CD8-positive, alpha-beta memory T cell (primary cell): ENCODE data around the gene ZNF365. TPM values are rescaled to one million over a fixed set of nuclear protein-coding genes. Genes with fewer than 3 reads are reported as not detected.

Source experiments
- CTCF ChIA-PET: fragments of 350-600 bp; sonication (Branson Sonifier 250); formaldehyde crosslinking; loops from one replicate; lab custom pipeline; 2021; ENCODE audit warnings: antibody characterized with exemption; lab: Charles Lee
- POLR2A ChIA-PET: fragments of 350-600 bp; sonication (Branson Sonifier 250); formaldehyde crosslinking; loops from one replicate; lab custom pipeline; 2021; ENCODE audit warnings: antibody characterized with exemption; lab: Charles Lee
- DNase-seq, 5 donors: peaks; one replicate each; pipeline versions ENCODE4 v3.0.0 to v3.0.0-alpha.2; 2020 to 2022; ENCODE audit warnings: mixed read lengths in 1 of 5
- H3K27ac ChIP-seq: one replicate; pipeline ENCODE4 v1.7.0; 2013; ENCODE audit warnings: low read depth, mild to moderate bottlenecking, low read length, moderate library complexity
- H3K27me3 ChIP-seq: 2 replicates; pipeline ENCODE4 v1.7.0; 2013; ENCODE audit warnings: low read length, mild to moderate bottlenecking; ENCODE audit not compliant: insufficient read depth, poor library complexity, severe bottlenecking
- H3K36me3 ChIP-seq: 2 replicates; pipeline ENCODE4 v1.7.0; 2013; ENCODE audit warnings: mild to moderate bottlenecking, low read length, moderate library complexity; ENCODE audit not compliant: insufficient read depth
- H3K4me1 ChIP-seq: 2 replicates; pipeline ENCODE4 v1.7.0; 2013; ENCODE audit warnings: mild to moderate bottlenecking, low read length, moderate library complexity; ENCODE audit not compliant: insufficient read depth
- H3K4me3 ChIP-seq: 2 replicates; pipeline ENCODE4 v1.7.0; 2013; ENCODE audit warnings: mild to moderate bottlenecking, low read length
- H3K9me3 ChIP-seq: 2 replicates; pipeline ENCODE4 v1.7.0; 2013; ENCODE audit warnings: mild to moderate bottlenecking, low read length
- H3K27ac Mint-ChIP-seq, 8 donors: one replicate each; pipeline ENCODE4 v1.8.0; 2020 to 2021; ENCODE audit warnings: mixed read lengths in 8 of 8, mild to moderate bottlenecking in 6 of 8, inconsistent platforms in 3 of 8, moderate library complexity in 3 of 8
- H3K27me3 Mint-ChIP-seq, 2 donors: one replicate each; pipeline ENCODE4 v1.8.0; 2020 to 2021; ENCODE audit warnings: mixed read lengths in 2 of 2, mild to moderate bottlenecking in 1 of 2, moderate library complexity in 1 of 2
- H3K36me3 Mint-ChIP-seq, 3 donors: one replicate each; pipeline ENCODE4 v1.8.0; 2020 to 2021; ENCODE audit warnings: mixed read lengths in 3 of 3, inconsistent platforms in 1 of 3, mild to moderate bottlenecking in 1 of 3
- H3K4me1 Mint-ChIP-seq, 3 donors: one replicate each; pipeline ENCODE4 v1.8.0; 2020 to 2021; ENCODE audit warnings: mixed read lengths in 3 of 3, inconsistent platforms in 1 of 3, mild to moderate bottlenecking in 1 of 3
- H3K4me3 Mint-ChIP-seq, 7 donors: one replicate each; pipeline ENCODE4 v1.8.0; 2020 to 2021; ENCODE audit warnings: mixed read lengths in 7 of 7, mild to moderate bottlenecking in 6 of 7, moderate library complexity in 4 of 7, inconsistent platforms in 2 of 7
- H3K9me3 Mint-ChIP-seq, 5 donors: one replicate each; pipeline ENCODE4 v1.8.0; 2020 to 2022; ENCODE audit warnings: mixed read lengths in 5 of 5, mild to moderate bottlenecking in 3 of 5, moderate library complexity in 2 of 5, inconsistent platforms in 1 of 5
- polyA plus RNA-seq: library from polyadenylated mRNA; unstranded; fragments of 300-500 nt; fragmentation: Illumina TruSeq; gene quantifications from one replicate; pipeline ENCODE4 v1.2.3, GENCODE V29; 2021
- total RNA-seq, 2 experiments: library from RNA; stranded (reverse); gene quantifications; one replicate each; pipeline ENCODE4 v1.2.3, GENCODE V29; 2021

Gene ZNF365
- total and polyA plus RNA-seq, 3 experiments from 2014 or later, result 0.53 to 2.7 (median 0.93) TPM

DNA sequence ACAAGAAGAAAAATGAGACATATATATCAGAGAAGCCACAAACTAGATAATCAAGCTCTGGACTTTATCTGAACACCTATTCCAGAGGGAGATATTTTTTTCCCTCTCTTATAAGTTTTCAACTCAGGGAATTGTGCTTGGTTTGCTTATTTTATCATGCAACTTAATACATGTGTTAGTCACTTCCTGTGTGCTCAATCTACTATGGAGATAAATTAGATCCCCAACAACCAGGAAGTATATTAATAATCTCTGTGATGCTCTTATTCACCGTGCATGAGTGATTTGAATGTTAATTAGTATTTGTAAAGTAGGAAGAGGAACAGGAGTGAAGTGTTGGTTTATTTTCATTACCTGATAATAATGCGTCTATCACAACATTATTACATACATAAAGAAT is 38.8 kb upstream of the ZNF365 start:
- Histone ChIP-seq H3K4me1 (no peaks in the 10 kb centered on the region), H3K36me3 (no peaks in the 10 kb centered on the region), H3K27me3 (no peaks in the 10 kb centered on the region), H3K27ac (no peak overlapping the region), H3K4me3 (no peak overlapping the region), H3K9me3 (no peaks in the 10 kb centered on the region)
- no peak overlapping the region for H3K27ac Mint-ChIP-seq
- CTCF ChIA-PET, result no interaction called here
- peaks cover 0 to 2% (median 0%) of the 10 kb centered on the region in 3 donors for H3K36me3 Mint-ChIP-seq
- H3K9me3 Mint-ChIP-seq, result peaks cover 3 to 19% (median 13%) of the 10 kb centered on the region in 5 donors
- POLR2A ChIA-PET, result no interaction called here
- H3K4me1 Mint-ChIP-seq, result peaks cover 0 to 4% (median 2%) of the 10 kb centered on the region in 3 donors
- H3K27me3 Mint-ChIP-seq, result peaks cover 6 to 10% of the 10 kb centered on the region in 2 donors
- no peak overlapping the region for H3K4me3 Mint-ChIP-seq
- no peak for DNase-seq

DNA sequence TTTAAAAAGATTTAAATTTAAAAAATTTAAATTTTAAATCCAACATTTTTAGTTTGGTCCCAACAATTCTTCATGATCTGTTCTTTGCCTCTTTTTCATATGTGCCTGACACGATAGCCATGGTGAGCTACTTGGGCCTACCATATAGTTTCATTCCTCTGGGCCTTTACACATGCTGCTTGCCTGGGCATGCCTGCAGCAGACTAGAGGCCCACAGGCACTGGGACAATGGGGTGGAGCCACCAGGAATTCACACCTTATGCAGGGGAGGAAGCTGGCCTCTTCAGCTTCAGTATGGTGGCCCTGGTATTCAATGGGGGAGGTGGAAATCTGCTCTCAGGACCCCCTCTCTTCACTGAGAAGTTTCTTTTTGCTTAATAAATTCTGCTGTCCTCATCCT is 37.8 kb upstream of the ZNF365 start:
- Histone ChIP-seq H3K4me1 (no peaks in the 10 kb centered on the region), H3K36me3 (no peaks in the 10 kb centered on the region), H3K27me3 (no peaks in the 10 kb centered on the region), H3K4me3 (no peak overlapping the region), H3K27ac (no peak overlapping the region), H3K9me3 (peaks cover 4% of the 10 kb centered on the region)
- CTCF ChIA-PET, result no interaction called here
- no peak overlapping the region for H3K4me3 Mint-ChIP-seq
- POLR2A ChIA-PET, result no interaction called here
- DNase-seq, result no peak
- peaks cover 0 to 4% (median 2%) of the 10 kb centered on the region in 3 donors for H3K4me1 Mint-ChIP-seq
- no peak overlapping the region for H3K27ac Mint-ChIP-seq
- peaks cover 6 to 10% of the 10 kb centered on the region in 2 donors for H3K27me3 Mint-ChIP-seq
- peaks cover 0 to 4% (median 0%) of the 10 kb centered on the region in 3 donors for H3K36me3 Mint-ChIP-seq
- H3K9me3 Mint-ChIP-seq, result peaks cover 8 to 25% (median 15%) of the 10 kb centered on the region in 5 donors

DNA sequence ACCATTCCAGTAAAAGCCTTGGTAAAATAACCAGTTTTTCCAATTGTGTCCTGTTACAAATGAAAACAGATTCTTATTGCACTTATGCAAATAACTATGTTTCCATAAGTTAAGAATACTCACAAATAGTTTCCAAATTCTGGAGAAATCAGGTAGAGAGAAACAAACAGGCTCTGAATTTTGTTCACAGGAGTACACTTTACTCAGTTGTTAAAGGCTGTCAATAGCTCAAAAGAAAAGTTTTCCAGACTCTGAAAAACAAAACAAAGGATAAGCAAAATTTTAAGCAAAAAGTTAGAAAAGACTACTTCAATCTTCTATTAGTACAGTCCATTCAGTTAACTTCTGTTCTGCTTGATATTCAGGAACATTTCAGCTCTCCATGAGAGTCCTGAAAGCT is 32.8 kb upstream of the ZNF365 start:
- H3K4me3 ChIP-seq, result no peak overlapping the region
- no peak overlapping the region for H3K27ac ChIP-seq
- POLR2A ChIA-PET, result no interaction called here
- H3K27ac Mint-ChIP-seq, result no peak overlapping the region
- H3K27me3 Mint-ChIP-seq, result peaks cover 18 to 19% of the 10 kb centered on the region in 2 donors
- H3K36me3 Mint-ChIP-seq, result peaks cover 1 to 24% (median 2%) of the 10 kb centered on the region in 3 donors
- no peaks in the 10 kb centered on the region for H3K4me1 ChIP-seq
- H3K9me3 Mint-ChIP-seq, result peaks cover 26 to 48% (median 41%) of the 10 kb centered on the region in 5 donors
- DNase-seq, result no peak
- peaks cover 9% of the 10 kb centered on the region for H3K9me3 ChIP-seq
- no peaks in the 10 kb centered on the region for H3K4me1 Mint-ChIP-seq
- H3K36me3 ChIP-seq, result no peaks in the 10 kb centered on the region
- H3K27me3 ChIP-seq, result no peaks in the 10 kb centered on the region
- H3K4me3 Mint-ChIP-seq, result no peak overlapping the region
- CTCF ChIA-PET, result no interaction called here

DNA sequence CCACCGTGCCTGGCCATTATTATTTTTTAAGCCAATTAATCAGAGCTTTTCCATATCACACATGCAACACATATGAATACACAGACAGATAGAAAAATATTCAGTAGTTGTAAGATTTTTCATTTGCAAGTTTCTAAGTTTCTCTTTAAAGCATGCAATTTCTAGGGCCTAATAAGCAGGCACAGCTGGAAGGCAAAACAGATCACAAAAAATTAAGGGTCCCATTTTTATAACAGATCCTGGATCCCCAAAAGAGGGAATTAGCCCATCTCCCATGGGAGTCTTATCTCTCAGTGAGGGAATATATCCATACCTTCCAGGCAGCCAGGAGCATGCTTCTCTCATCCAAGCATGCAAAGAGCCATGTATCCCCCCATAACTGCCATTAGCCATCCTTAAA is 31.2 kb upstream of the ZNF365 start:
- no peaks in the 10 kb centered on the region for H3K27me3 ChIP-seq
- ChIA-PET POLR2A (no interaction called here), CTCF (no interaction called here)
- no peaks in the 10 kb centered on the region for H3K4me1 ChIP-seq
- DNase-seq, result no peak
- no peak overlapping the region for H3K27ac Mint-ChIP-seq
- H3K9me3 ChIP-seq, result peaks cover 9% of the 10 kb centered on the region
- peaks cover 20 to 21% of the 10 kb centered on the region in 2 donors for H3K27me3 Mint-ChIP-seq
- no peak overlapping the region for H3K4me3 Mint-ChIP-seq
- no peak overlapping the region for H3K27ac ChIP-seq
- H3K9me3 Mint-ChIP-seq, result peaks cover 31 to 62% (median 53%) of the 10 kb centered on the region in 5 donors
- H3K4me1 Mint-ChIP-seq, result no peaks in the 10 kb centered on the region
- no peaks in the 10 kb centered on the region for H3K36me3 ChIP-seq
- no peak overlapping the region for H3K4me3 ChIP-seq
- peaks cover 1 to 24% (median 2%) of the 10 kb centered on the region in 3 donors for H3K36me3 Mint-ChIP-seq

DNA sequence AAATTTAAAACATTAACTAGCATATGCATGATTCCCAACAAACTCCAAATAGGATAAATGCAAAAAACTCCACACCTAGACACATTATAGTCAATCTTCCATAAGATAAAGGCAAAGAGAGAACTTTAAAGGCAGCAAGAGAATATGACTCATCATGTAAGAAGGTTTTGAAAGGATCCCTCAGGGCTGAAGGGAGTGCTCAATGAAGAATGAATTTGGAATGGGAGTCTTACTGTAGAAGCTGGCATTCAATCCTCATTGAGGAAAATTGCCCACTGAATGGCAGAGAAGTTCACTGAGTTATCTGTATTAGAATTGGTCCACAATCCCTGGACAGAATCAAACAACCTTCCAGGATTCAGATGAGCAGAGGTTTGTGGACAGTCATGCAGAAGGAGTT is 26.1 kb upstream of the ZNF365 start:
- H3K36me3 Mint-ChIP-seq, result peaks cover 0 to 24% (median 1%) of the 10 kb centered on the region in 3 donors
- CTCF ChIA-PET, result no interaction called here

DNA sequence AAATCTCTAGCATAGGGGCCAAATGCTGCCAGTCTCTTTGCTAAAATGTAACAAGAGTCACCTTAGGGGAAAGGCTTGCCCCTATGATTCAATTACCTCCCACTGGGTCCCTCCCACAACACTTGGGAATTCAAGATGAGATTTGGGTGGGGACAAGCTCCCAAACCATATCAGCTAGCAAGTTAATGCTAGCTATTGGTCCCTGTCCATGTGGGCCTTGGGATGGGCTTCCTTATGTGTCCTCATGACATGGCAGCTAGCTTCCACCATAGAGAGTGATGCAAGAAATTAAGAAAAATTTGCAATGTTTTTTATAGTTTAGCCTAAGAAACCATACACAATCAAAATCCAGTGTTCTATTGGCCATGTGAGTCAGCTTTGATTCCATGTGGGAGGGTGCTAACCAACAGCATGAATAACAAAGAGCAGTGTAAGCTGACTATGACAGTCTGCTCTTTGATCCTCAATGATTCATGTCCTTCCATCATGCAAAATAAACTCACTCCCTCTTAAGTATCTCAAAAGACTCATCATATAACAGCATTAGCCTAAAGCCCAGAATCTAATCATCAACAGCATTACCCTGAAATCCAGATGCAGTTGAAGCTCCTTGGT is 21.7 kb upstream of the ZNF365 start:
- Histone ChIP-seq H3K9me3 (peaks cover 3% of the 10 kb centered on the region), H3K27ac (no peak overlapping the region), H3K27me3 (no peaks in the 10 kb centered on the region), H3K4me3 (no peak overlapping the region), H3K4me1 (no peaks in the 10 kb centered on the region), H3K36me3 (no peaks in the 10 kb centered on the region)
- POLR2A ChIA-PET, result no interaction called here
- Mint-ChIP-seq H3K36me3 (peaks cover 0 to 8% (median 0%) of the 10 kb centered on the region in 3 donors), H3K4me3 (no peak overlapping the region), H3K4me1 (peaks cover 0 to 5% (median 2%) of the 10 kb centered on the region in 3 donors), H3K9me3 (peaks cover 6 to 36% (median 24%) of the 10 kb centered on the region in 5 donors), H3K27me3 (peaks cover 5 to 7% of the 10 kb centered on the region in 2 donors), H3K27ac (no peak overlapping the region)
- CTCF ChIA-PET, result no interaction called here
- DNase-seq, result no peak

More for the DNA sequence above, 26.1 kb upstream of the ZNF365 start:
- POLR2A ChIA-PET, result no interaction called here
- no peaks in the 10 kb centered on the region for H3K4me1 Mint-ChIP-seq
- Histone ChIP-seq H3K27me3 (no peaks in the 10 kb centered on the region), H3K36me3 (no peaks in the 10 kb centered on the region), H3K9me3 (peaks cover 8% of the 10 kb centered on the region), H3K27ac (no peak overlapping the region), H3K4me1 (no peaks in the 10 kb centered on the region), H3K4me3 (no peak overlapping the region)
- H3K27me3 Mint-ChIP-seq, result peaks cover 18 to 23% of the 10 kb centered on the region in 2 donors
- H3K9me3 Mint-ChIP-seq, result peaks cover 27 to 67% (median 51%) of the 10 kb centered on the region in 5 donors
- H3K4me3 Mint-ChIP-seq, result no peak overlapping the region
- no peak overlapping the region for H3K27ac Mint-ChIP-seq
- no peak for DNase-seq

DNA sequence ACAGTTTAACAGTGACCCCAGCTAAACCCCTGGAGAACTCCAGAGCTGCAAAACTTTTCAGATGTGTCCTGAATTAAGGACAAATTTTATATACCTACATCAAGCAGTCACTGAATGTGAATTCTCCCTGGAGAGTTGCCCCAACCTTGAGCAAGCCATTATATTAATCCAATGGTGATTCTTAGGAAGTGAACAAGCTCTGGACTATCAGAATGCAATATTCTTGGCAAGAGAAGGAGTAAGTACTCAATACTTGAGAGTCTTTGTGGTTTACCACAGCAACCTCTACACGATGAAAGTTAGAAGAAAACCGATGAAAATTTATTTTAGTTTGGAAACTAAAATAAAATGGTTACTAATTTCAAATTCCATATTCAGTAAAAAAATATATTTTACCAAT is 19.3 kb upstream of the ZNF365 start:
- H3K27me3 Mint-ChIP-seq, result peaks cover 0 to 2% of the 10 kb centered on the region in 2 donors
- Histone ChIP-seq H3K27ac (no peak overlapping the region), H3K27me3 (no peaks in the 10 kb centered on the region), H3K36me3 (no peaks in the 10 kb centered on the region), H3K9me3 (no peaks in the 10 kb centered on the region), H3K4me3 (no peak overlapping the region), H3K4me1 (no peaks in the 10 kb centered on the region)
- peaks cover 0 to 8% (median 0%) of the 10 kb centered on the region in 3 donors for H3K36me3 Mint-ChIP-seq
- peaks cover 0 to 5% (median 2%) of the 10 kb centered on the region in 3 donors for H3K4me1 Mint-ChIP-seq
- POLR2A ChIA-PET, result no interaction called here
- CTCF ChIA-PET, result no interaction called here
- H3K4me3 Mint-ChIP-seq, result no peak overlapping the region
- H3K27ac Mint-ChIP-seq, result no peak overlapping the region
- peaks cover 5 to 12% (median 6%) of the 10 kb centered on the region in 5 donors for H3K9me3 Mint-ChIP-seq
- DNase-seq, result no peak

DNA sequence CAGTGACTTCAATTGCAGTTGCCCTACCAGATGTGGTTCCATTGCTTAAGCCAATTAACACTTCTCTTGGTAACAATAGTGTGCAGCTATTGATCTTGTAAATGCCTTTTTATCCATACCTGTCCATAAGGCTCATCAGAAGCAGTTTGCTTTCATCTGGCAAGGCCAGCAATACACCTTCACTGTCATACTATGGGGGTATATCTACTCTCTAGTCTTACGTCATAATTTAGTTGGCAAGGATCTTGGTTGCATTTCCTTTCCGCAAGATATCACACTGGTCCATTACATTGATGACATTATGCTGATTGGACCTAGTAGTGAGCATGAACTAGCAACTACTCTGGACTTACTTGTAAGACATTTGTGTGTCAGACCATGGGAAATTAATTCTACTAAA is 17.7 kb upstream of the ZNF365 start:
- Mint-ChIP-seq H3K4me3 (no peak overlapping the region), H3K4me1 (peaks cover 0 to 11% (median 2%) of the 10 kb centered on the region in 3 donors), H3K9me3 (peaks cover 0 to 6% (median 1%) of the 10 kb centered on the region in 5 donors), H3K27me3 (peaks cover 0 to 1% of the 10 kb centered on the region in 2 donors), H3K27ac (no peak overlapping the region), H3K36me3 (no peaks in the 10 kb centered on the region)
- CTCF ChIA-PET, result no interaction called here
- Histone ChIP-seq H3K4me1 (no peaks in the 10 kb centered on the region), H3K27me3 (no peaks in the 10 kb centered on the region), H3K4me3 (no peak overlapping the region), H3K36me3 (no peaks in the 10 kb centered on the region), H3K27ac (no peak overlapping the region), H3K9me3 (no peaks in the 10 kb centered on the region)
- POLR2A ChIA-PET, result no interaction called here
- DNase-seq, result no peak
